HG03457 (cell line): ENCODE results near the gene EIF2B2.

Experiments
- ATAC-seq: cut with Tn5 transposase; IDR thresholded peaks from one replicate; pipeline ENCODE4 v1.9.1; 2021; ENCODE audit warnings: moderate number of reproducible peaks; ENCODE audit not compliant: unreplicated experiment

Gene EIF2B2

GRCh38 chr14:74973905-74974363 lies 28.8 kb upstream of the EIF2B2 start:
- ATAC-seq, result no peak

- ATAC-seq, result no peak
Observed at GRCh38 chr14:74974364-74975058, 28.2 kb upstream of the EIF2B2 start.

GRCh38 chr14:74975059-74975810 lies 27.5 kb upstream of the EIF2B2 start:
- no peak for ATAC-seq

- no peak for ATAC-seq
Observed at GRCh38 chr14:74976264-74977113, 26.2 kb upstream of the EIF2B2 start.

- ATAC-seq, result no peak
Observed at GRCh38 chr14:74977164-74977900, 25.4 kb upstream of the EIF2B2 start.

- ATAC-seq, result no peak
Observed at GRCh38 chr14:74977901-74978385, 24.8 kb upstream of the EIF2B2 start.

GRCh38 chr14:74978416-74978947 lies 24.2 kb upstream of the EIF2B2 start:
- ATAC-seq, result no peak

- no peak for ATAC-seq
Observed at GRCh38 chr14:74979029-74979428, 23.7 kb upstream of the EIF2B2 start.

GRCh38 chr14:74979442-74980397 lies 23.0 kb upstream of the EIF2B2 start:
- ATAC-seq, result no peak

GRCh38 chr14:74980398-74980730 lies 22.4 kb upstream of the EIF2B2 start:
- ATAC-seq, result no peak

GRCh38 chr14:74980731-74981461 lies 21.8 kb upstream of the EIF2B2 start:
- no peak for ATAC-seq

- no peak for ATAC-seq
Observed at GRCh38 chr14:74981462-74981782, 21.3 kb upstream of the EIF2B2 start.

- ATAC-seq, result no peak
Observed at GRCh38 chr14:74981833-74982232, 20.9 kb upstream of the EIF2B2 start.

- ATAC-seq, result no peak
Observed at GRCh38 chr14:74982661-74983060, 20.1 kb upstream of the EIF2B2 start.

GRCh38 chr14:74983343-74983742 lies 19.4 kb upstream of the EIF2B2 start:
- ATAC-seq, result no peak

GRCh38 chr14:74984236-74985027 lies 18.3 kb upstream of the EIF2B2 start:
- no peak for ATAC-seq

GRCh38 chr14:74985028-74985310 lies 17.8 kb upstream of the EIF2B2 start:
- no peak for ATAC-seq

- ATAC-seq, result no peak
Observed at GRCh38 chr14:74985806-74986205, 16.9 kb upstream of the EIF2B2 start.
